ENCODE measurements around the gene NEK4. TPM values are rescaled to one million over a fixed set of nuclear protein-coding genes. Genes with fewer than 3 reads are reported as not detected.

The NEK4 gene
- total and polyA plus RNA-seq, 2 of the 13 experiments (the other 11 are each of a cell fraction or from before 2014, with no cell fraction given) = 16.5 to 38.0 TPM

GRCh38 chr3:52787672-52788625 lies 17.2 kb upstream of the NEK4 start (continued):
- TF ChIP-seq ZSCAN22 (CRISPR knock-in tag; IDR thresholded peaks at IDR 0.05) (no peak), ZFP36L2 (CRISPR knock-in tag; IDR thresholded peaks at IDR 0.05) (no peak), ZFY (CRISPR knock-in tag; IDR thresholded peaks at IDR 0.05) (peak; percentile 17; the same call in 1 of the 2 replicates), ZNF766 (CRISPR knock-in tag; IDR thresholded peaks at IDR 0.05; ENCODE audit: borderline replicate concordance) (no peak), ZNF549 (CRISPR knock-in tag; IDR thresholded peaks at IDR 0.05) (no peak), DMAP1 (CRISPR knock-in tag; IDR thresholded peaks at IDR 0.05) (no peak), PAWR (CRISPR knock-in tag; IDR thresholded peaks at IDR 0.05; ENCODE audit: borderline replicate concordance) (no peak), ZNF350 (CRISPR knock-in tag; IDR thresholded peaks at IDR 0.05; ENCODE audit: borderline replicate concordance, low read depth) (no peak), SPEN (CRISPR knock-in tag; IDR thresholded peaks at IDR 0.05; ENCODE audit: low read depth) (peak; percentile 38; the same call in 1 of the 2 replicates), PRDM10 (CRISPR knock-in tag; IDR thresholded peaks at IDR 0.05; ENCODE audit: low read depth) (no peak), HINFP (CRISPR knock-in tag; IDR thresholded peaks at IDR 0.05; ENCODE audit: low read depth) (no peak; the same call in 1 of the 2 replicates), CREM (IDR thresholded peaks at IDR 0.05) (no peak), CREM (CRISPR knock-in tag; IDR thresholded peaks at IDR 0.05) (no peak), STAT5B (CRISPR knock-in tag; IDR thresholded peaks at IDR 0.05) (no peak), ZNF484 (CRISPR knock-in tag; IDR thresholded peaks at IDR 0.05; ENCODE audit: borderline replicate concordance, low read depth) (no peak), ZNF674 (CRISPR knock-in tag; IDR thresholded peaks at IDR 0.05; ENCODE audit: low read depth) (no peak), SAP130 (CRISPR knock-in tag; IDR thresholded peaks at IDR 0.05; ENCODE audit: low read depth) (peak; percentile 53; the same call in 1 of the 2 replicates), HMG20B (CRISPR knock-in tag; conservative IDR thresholded peaks at IDR 0.05) (no peak), IKZF1 (IDR thresholded peaks at IDR 0.05) (no peak), HMGXB4 (CRISPR knock-in tag; IDR thresholded peaks at IDR 0.05; ENCODE audit: borderline replicate concordance in 1 of 2, low read depth in 1 of 2) (0 out of 4 replicates have a peak, but pooled peaks of 1 of the 2 experiments have one; percentile 34), MED8 (CRISPR knock-in tag; IDR thresholded peaks at IDR 0.05; ENCODE audit: insufficient replicate concordance) (no peak), ZNF121 (CRISPR knock-in tag; IDR thresholded peaks at IDR 0.05) (peak; percentile 77), ATF3 (CRISPR knock-in tag; IDR thresholded peaks at IDR 0.05) (no peak)

All from HepG2 (cell line).